Thyroid gland (tissue), 4 donors: ENCODE data around the gene DGKQ.

Experiments
- CTCF ChIP-seq, 6 experiments: fragments of 200-600 bp in 3 of 6; fragments of 450-650 bp in 3 of 6; sonication (generic) in 3 of 6; IDR thresholded peaks; one replicate each; pipeline ENCODE4 v1.5.1; 2016 to 2019; ENCODE audit warnings: antibody characterized with exemption in 6 of 6, mild to moderate bottlenecking in 2 of 6, inconsistent platforms in 1 of 6, moderate library complexity in 1 of 6
- POLR2A ChIP-seq, 2 donors: fragments of 450-650 bp; IDR thresholded peaks; one replicate each; pipeline ENCODE4 v1.6.1; 2017; ENCODE audit warnings: antibody characterized with exemption in 2 of 2, mild to moderate bottlenecking in 2 of 2, moderate library complexity in 1 of 2

- TF ChIP-seq CTCF (IDR thresholded peaks at IDR 0.05) (no peak), POLR2A (IDR thresholded peaks at IDR 0.05) (no peak)
Measured at GRCh38 chr4:945274-946102, 27.9 kb downstream of the DGKQ start.
